DOHH2 (cell line): Measurements from ENCODE around the gene SLX4.

Source experiments
- H3F3A ChIP-seq: fragments of 200-600 bp; sonication (generic), shearing (Covaris generic); 2 replicates; pipeline ENCODE4 v1.6.0; 2016; ENCODE audit warnings: antibody characterized with exemption, mild to moderate bottlenecking; ENCODE audit not compliant: control insufficient read depth, insufficient read depth
- H3K27ac ChIP-seq: fragments of 200-600 bp; sonication (generic); 2 replicates; pipeline ENCODE4 v1.5.1; 2014; ENCODE audit warnings: low read depth, mild to moderate bottlenecking, low read length, moderate library complexity
- H3K27me3 ChIP-seq: fragments of 200-600 bp; sonication (generic); 2 replicates; pipeline ENCODE4 v1.6.1; 2014; ENCODE audit warnings: mild to moderate bottlenecking, low read length, mixed read lengths; ENCODE audit not compliant: control insufficient read depth
- H3K36me3 ChIP-seq: fragments of 200-600 bp; sonication (generic); 2 replicates; pipeline ENCODE4 v1.6.1; 2014; ENCODE audit warnings: mild to moderate bottlenecking, low read length, moderate library complexity, mixed read lengths; ENCODE audit not compliant: control insufficient read depth
- H3K4me1 ChIP-seq: fragments of 200-600 bp; sonication (generic); 2 replicates; pipeline ENCODE4 v1.6.1; 2014; ENCODE audit warnings: mild to moderate bottlenecking, low read length, mixed read lengths; ENCODE audit not compliant: control insufficient read depth
- H3K4me2 ChIP-seq: fragments of 200-600 bp; sonication (generic); 2 replicates; pipeline ENCODE4 v1.6.0; 2014; ENCODE audit warnings: mild to moderate bottlenecking, low read length, moderate library complexity
- H3K4me3 ChIP-seq: fragments of 200-600 bp; sonication (generic); 2 replicates; pipeline ENCODE4 v1.5.1; 2014; ENCODE audit warnings: mild to moderate bottlenecking, low read length, mixed read lengths
- H3K79me2 ChIP-seq: fragments of 200-600 bp; sonication (generic); 2 replicates; pipeline ENCODE4 v1.6.1; 2014; ENCODE audit warnings: mild to moderate bottlenecking, low read length, mixed read lengths; ENCODE audit not compliant: control insufficient read depth
- H3K9me2 ChIP-seq: fragments of 200-600 bp; sonication (generic); replicated peaks from 2 replicates; pipeline ENCODE4 v1.6.1; 2014; ENCODE audit warnings: mild to moderate bottlenecking, low read length, mixed read lengths; ENCODE audit not compliant: control insufficient read depth
- H3K9me3 ChIP-seq: fragments of 200-600 bp; sonication (generic); 2 replicates; pipeline ENCODE4 v1.6.1; 2014; ENCODE audit warnings: antibody characterized with exemption, low read length, mixed read lengths; ENCODE audit not compliant: control insufficient read depth, insufficient read depth
- H4K20me1 ChIP-seq: fragments of 200-600 bp; sonication (generic); 2 replicates; pipeline ENCODE4 v1.6.0; 2014; ENCODE audit warnings: low read depth, mild to moderate bottlenecking, antibody characterized with exemption, low read length, moderate library complexity; ENCODE audit not compliant: control insufficient read depth, insufficient read depth
- CTCF ChIP-seq: fragments of 200-600 bp; sonication (generic); IDR thresholded peaks from one replicate; pipeline ENCODE4 v1.5.1; 2014; ENCODE audit warnings: antibody characterized with exemption, mild to moderate bottlenecking, low read depth, low read length; ENCODE audit not compliant: poor library complexity, severe bottlenecking
- EZH2phosphoT487 ChIP-seq: fragments of 200-600 bp; sonication (generic); IDR thresholded peaks from 2 replicates; pipeline ENCODE4 v1.6.1; 2017; ENCODE audit warnings: borderline replicate concordance, mild to moderate bottlenecking, antibody characterized with exemption, low read length, moderate library complexity, mixed read lengths

SLX4 gene

GRCh38 chr16:3534126-3534525 lies 77.3 kb downstream of the SLX4 start:
- 0 out of 2 replicates have a peak, but pooled peaks cover 3% of the 10 kb centered on the region for H3K4me1 ChIP-seq
- no peak overlapping the region for H3K4me2 ChIP-seq
- H3F3A ChIP-seq: peaks cover 10% of the 10 kb centered on the region
- TF ChIP-seq EZH2phosphoT487: no peak
- TF ChIP-seq CTCF: no peak
- H3K27ac ChIP-seq: no peak overlapping the region
- no peaks in the 10 kb centered on the region for H3K9me2 ChIP-seq
- no peaks in the 10 kb centered on the region for H3K9me3 ChIP-seq
- peaks cover 18% of the 10 kb centered on the region for H3K36me3 ChIP-seq
- no peaks in the 10 kb centered on the region for H4K20me1 ChIP-seq
- H3K4me3 ChIP-seq: no peak overlapping the region
- H3K27me3 ChIP-seq: no peaks in the 10 kb centered on the region
- no peaks in the 10 kb centered on the region for H3K79me2 ChIP-seq

GRCh38 chr16:3532741-3533140 lies 78.7 kb downstream of the SLX4 start:
- no peak overlapping the region for H3K4me2 ChIP-seq
- H3K79me2 ChIP-seq: no peaks in the 10 kb centered on the region
- H3K9me3 ChIP-seq: no peaks in the 10 kb centered on the region
- TF ChIP-seq EZH2phosphoT487 (no peak), CTCF (no peak)
- H3K36me3 ChIP-seq: peaks cover 12% of the 10 kb centered on the region
- H3K4me3 ChIP-seq: no peak overlapping the region
- H3K27ac ChIP-seq: no peak overlapping the region
- peaks cover 7% of the 10 kb centered on the region for H3F3A ChIP-seq
- peaks cover 6% of the 10 kb centered on the region for H3K4me1 ChIP-seq
- no peaks in the 10 kb centered on the region for H4K20me1 ChIP-seq
- no peaks in the 10 kb centered on the region for H3K27me3 ChIP-seq
- no peaks in the 10 kb centered on the region for H3K9me2 ChIP-seq
